Left kidney (tissue), 2 donors: Measurements from ENCODE around the gene NXNL2. TPM values are rescaled to one million over a fixed set of nuclear protein-coding genes. Genes with fewer than 3 reads are reported as not detected.
A peak's percentile ranks its signal among the peaks of the same experiment; 100 is the strongest.

Source experiments
- DNase-seq: peaks from one replicate; pipeline ENCODE4 v3.0.0-alpha.2; 2013
- polyA plus RNA-seq: library from polyadenylated mRNA; unstranded; fragments of 120-200 nt; gene quantifications from one replicate; pipeline ENCODE4 v1.2.1, GENCODE V29; 2013; ENCODE audit not compliant: insufficient read length

NXNL2 gene
- polyA plus RNA-seq, 1 donor = 2.8 TPM

- peak; percentile 73 for DNase-seq
These were observed 43.4 kb downstream of the NXNL2 start for GRCh38 chr9:88578121-88579049.

- DNase-seq = no peak
These were observed 44.2 kb downstream of the NXNL2 start for GRCh38 chr9:88579050-88579715.

GRCh38 chr9:88580961-88581360 is 46.0 kb downstream of the NXNL2 start:
- DNase-seq = no peak

- no peak for DNase-seq
These were observed 49.1 kb downstream of the NXNL2 start for GRCh38 chr9:88583901-88584596.

- no peak for DNase-seq
These were observed 50.4 kb downstream of the NXNL2 start for GRCh38 chr9:88585426-88585825.

GRCh38 chr9:88586452-88586851 is 51.5 kb downstream of the NXNL2 start:
- DNase-seq = no peak

- DNase-seq = no peak
These were observed 52.2 kb downstream of the NXNL2 start for GRCh38 chr9:88587182-88587581.

GRCh38 chr9:88587885-88588649 is 53.1 kb downstream of the NXNL2 start:
- DNase-seq = no peak

GRCh38 chr9:88589656-88590055 is 54.7 kb downstream of the NXNL2 start:
- DNase-seq = no peak

GRCh38 chr9:88590558-88591146 is 55.7 kb downstream of the NXNL2 start:
- no peak for DNase-seq

- DNase-seq = peak; percentile 46
These were observed 58.7 kb downstream of the NXNL2 start for GRCh38 chr9:88593537-88594185.

Other genes with a start within 250 kb of the NXNL2 start
- 204 TPM for gene SPIN1, start 146.7 kb upstream of the NXNL2 start, polyA plus RNA-seq